Activated naive CD8-positive, alpha-beta T cell (primary cell): ENCODE measurements around the gene SAMD3.
A peak's percentile ranks its signal among the peaks of the same experiment; 100 is the strongest.
"Not testable (repeated sequence)": the region's sequence is repeated elsewhere in the genome, so short reads cannot be mapped to it uniquely, and the experiment has no call there.

Experiments used
- H3K27ac Mint-ChIP-seq: one replicate; pipeline ENCODE4 v1.8.0; 2021; ENCODE audit warnings: mixed read lengths
- H3K27me3 Mint-ChIP-seq: one replicate; pipeline ENCODE4 v1.8.0; 2021; ENCODE audit warnings: mixed read lengths
- H3K36me3 Mint-ChIP-seq: one replicate; pipeline ENCODE4 v1.8.0; 2021; ENCODE audit warnings: mixed read lengths
- H3K4me1 Mint-ChIP-seq: one replicate; pipeline ENCODE4 v1.8.0; 2021; ENCODE audit warnings: low read depth, mixed read lengths
- H3K4me3 Mint-ChIP-seq: one replicate; pipeline ENCODE4 v1.8.0; 2021; ENCODE audit warnings: mild to moderate bottlenecking, mixed read lengths
- H3K9me3 Mint-ChIP-seq: one replicate; pipeline ENCODE4 v1.8.0; 2021; ENCODE audit warnings: low read depth, mixed read lengths

SAMD3 gene

DNA sequence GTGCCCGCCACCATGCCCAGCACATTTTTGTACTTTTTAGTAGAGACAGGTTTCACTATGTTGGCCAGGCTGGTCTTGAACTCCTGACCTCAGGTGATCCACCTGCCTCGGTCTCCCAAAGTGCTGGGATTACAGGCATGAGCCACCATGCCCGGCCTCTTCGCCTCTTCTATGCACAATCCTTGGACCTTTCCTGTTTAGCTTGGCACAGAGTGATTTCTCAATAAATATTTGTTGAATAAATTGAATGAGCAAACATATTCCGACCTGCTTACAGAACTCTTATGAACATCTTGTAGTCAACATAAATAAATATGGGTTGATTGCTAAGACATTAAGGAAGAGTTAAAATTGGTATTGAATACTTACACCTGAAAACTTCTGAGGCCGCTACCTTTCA is 7.8 kb upstream of the SAMD3 start:
- H3K36me3 Mint-ChIP-seq, H3K9me3 Mint-ChIP-seq, H3K27ac Mint-ChIP-seq, H3K27me3 Mint-ChIP-seq, H3K4me3 Mint-ChIP-seq, H3K4me1 Mint-ChIP-seq: not testable (repeated sequence)

DNA sequence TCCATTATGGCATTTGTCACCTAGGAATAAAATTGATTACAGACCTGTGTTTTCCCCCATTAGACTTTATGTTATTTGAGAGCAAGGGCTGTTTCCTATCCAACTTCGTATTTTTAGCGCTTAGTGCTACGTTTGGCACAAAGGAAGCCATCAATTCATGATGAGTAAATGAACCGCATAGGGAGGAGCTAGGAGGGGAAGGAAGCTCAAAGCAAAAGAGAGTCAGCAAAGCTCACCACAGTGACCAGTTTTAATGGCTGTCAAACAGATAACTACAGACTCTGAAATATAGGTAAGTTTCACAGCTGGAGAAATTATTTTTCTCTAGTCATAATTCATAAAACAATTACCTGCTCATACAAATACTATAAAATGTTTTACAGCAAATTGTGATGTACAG is 6.9 kb upstream of the SAMD3 start:
- Mint-ChIP-seq H3K27me3 (no peaks in the 10 kb centered on the region), H3K9me3 (peaks cover 4% of the 10 kb centered on the region), H3K27ac (peak overlapping the region; percentile 35), H3K36me3 (peaks cover 4% of the 10 kb centered on the region), H3K4me3 (no peak overlapping the region), H3K4me1 (no peaks in the 10 kb centered on the region)

DNA sequence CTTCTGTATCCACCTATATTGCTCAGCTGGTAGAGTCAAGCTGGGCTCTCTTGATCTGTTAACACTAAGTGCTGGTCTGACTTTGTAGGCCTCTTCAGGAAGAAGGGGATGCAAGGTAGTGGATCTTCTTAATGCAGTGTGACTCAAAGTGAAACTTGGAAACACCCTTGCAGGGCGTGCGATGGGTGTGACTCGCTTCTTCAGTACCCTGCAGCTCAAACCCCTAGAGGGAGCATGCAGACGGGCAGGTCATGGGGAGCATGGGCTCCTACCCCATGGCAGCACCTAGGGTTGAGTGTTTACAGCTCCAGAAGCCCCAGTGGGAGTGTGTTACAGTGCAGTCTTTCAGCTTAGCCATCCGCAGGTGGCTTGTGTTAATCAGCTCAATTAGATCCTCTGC is 757 bp upstream of the SAMD3 start:
- peaks cover 4% of the 10 kb centered on the region for H3K9me3 Mint-ChIP-seq
- peaks cover 34% of the 10 kb centered on the region for H3K4me1 Mint-ChIP-seq
- peak overlapping the region; percentile 66 for H3K27ac Mint-ChIP-seq
- peak overlapping the region; percentile 9 for H3K4me3 Mint-ChIP-seq
- H3K27me3 Mint-ChIP-seq, result no peaks in the 10 kb centered on the region
- peaks cover 9% of the 10 kb centered on the region for H3K36me3 Mint-ChIP-seq

DNA sequence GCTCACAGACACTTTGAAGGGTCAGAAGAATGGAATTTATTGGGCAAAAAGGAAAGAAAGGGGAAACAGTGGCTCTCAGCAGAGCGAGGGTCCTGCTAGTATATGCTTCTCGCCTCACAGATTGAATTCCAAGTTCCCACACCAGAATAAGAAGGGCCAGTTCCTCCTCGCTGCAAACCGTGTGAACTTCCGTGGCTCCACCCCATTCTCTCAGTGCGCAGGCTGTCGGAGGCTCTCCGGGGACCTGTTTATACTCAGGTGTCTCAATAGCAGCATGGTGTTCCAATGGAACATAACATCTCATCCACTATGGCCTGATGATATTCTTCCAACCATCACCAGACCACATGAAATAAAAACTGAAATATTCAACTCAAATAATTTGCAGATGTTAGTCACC is 4.6 kb downstream of the SAMD3 start:
- peak overlapping the region; percentile 35 for H3K27ac Mint-ChIP-seq
- peaks cover 70% of the 10 kb centered on the region for H3K4me1 Mint-ChIP-seq
- no peaks in the 10 kb centered on the region for H3K27me3 Mint-ChIP-seq
- H3K9me3 Mint-ChIP-seq, result peaks cover 3% of the 10 kb centered on the region
- H3K36me3 Mint-ChIP-seq, result peaks cover 5% of the 10 kb centered on the region
- no peak overlapping the region for H3K4me3 Mint-ChIP-seq

DNA sequence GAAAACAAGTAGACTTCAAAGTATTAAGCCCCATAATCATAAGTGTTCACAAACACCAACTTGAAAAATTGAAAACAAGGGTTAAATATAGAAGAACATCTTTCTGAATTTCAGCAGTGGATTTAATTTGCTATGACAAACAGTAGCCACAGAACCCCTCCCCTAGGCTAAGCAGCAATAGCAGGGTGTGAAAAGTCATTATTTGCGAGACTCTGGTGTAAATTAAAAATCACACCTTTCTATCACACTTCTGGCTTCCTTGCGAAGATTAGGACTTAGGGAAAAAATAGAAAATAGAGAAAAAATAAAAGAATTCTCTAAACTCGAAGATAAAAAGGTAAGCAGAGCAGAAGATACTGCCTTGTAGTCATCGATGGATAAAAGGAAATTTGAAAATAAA is 6.1 kb downstream of the SAMD3 start:
- no peak overlapping the region for H3K27ac Mint-ChIP-seq

DNA sequence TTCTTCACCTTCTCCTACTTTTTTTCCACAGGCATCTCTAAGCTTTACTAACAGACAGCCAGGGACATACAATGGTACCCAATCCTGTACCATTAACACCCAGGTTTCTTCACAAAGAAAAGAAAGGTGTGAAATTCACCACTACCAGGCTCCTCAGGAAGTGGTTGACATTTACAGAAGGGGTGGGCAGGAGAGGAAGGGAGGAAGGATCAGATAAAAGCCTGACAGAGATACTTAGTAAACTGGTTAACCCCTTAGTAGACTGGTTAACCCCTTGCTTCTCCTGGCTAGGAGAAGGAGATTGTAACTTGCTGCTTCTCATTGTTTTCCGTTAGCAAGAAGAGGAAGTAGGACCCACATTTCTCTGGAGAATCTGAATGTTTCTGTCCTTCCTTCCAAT is 7.2 kb downstream of the SAMD3 start:
- Mint-ChIP-seq H3K9me3 (peaks cover 3% of the 10 kb centered on the region), H3K27me3 (no peaks in the 10 kb centered on the region), H3K4me3 (peak overlapping the region; percentile 83), H3K36me3 (peaks cover 7% of the 10 kb centered on the region), H3K27ac (peak overlapping the region; percentile 91), H3K4me1 (peaks cover 73% of the 10 kb centered on the region)

More for the DNA sequence above, 6.1 kb downstream of the SAMD3 start:
- Mint-ChIP-seq H3K36me3 (peaks cover 7% of the 10 kb centered on the region), H3K27me3 (no peaks in the 10 kb centered on the region), H3K9me3 (peaks cover 3% of the 10 kb centered on the region), H3K4me3 (peak overlapping the region; percentile 25), H3K4me1 (peaks cover 70% of the 10 kb centered on the region)

DNA sequence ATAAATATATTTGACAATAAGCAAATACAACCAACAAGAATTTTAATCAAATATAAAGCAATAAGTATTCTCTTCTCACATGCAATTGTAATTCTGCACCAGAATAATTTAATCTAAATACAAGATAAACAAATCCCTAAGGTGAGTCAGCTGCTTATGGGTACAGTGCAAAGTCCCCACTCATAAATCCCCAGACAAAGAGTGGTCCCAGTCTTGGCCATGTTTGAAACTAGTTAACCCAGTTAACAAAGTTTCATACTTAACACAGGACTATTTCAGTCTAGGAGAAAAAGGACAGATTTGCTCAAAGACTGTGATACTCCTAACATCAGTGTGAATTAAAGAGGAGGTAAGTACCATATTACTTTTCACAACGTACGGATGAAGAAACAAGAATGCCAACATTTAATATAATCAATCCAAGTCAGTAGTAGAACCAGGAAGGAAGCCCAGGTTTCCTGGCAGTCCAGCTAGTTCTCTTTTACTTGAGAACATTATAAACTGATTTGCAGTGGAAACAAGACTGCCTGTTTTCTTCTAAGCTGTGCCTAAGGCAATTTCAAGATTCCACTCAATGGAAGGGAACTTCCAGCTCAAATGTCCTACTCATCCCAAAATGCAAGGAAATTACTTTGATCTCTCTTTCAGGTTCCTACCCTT is 10.4 kb downstream of the SAMD3 start:
- Mint-ChIP-seq H3K9me3 (peaks cover 3% of the 10 kb centered on the region), H3K27ac (peak overlapping the region; percentile 80), H3K36me3 (peaks cover 20% of the 10 kb centered on the region), H3K27me3 (no peaks in the 10 kb centered on the region), H3K4me1 (peaks cover 74% of the 10 kb centered on the region), H3K4me3 (peak overlapping the region; percentile 81)

DNA sequence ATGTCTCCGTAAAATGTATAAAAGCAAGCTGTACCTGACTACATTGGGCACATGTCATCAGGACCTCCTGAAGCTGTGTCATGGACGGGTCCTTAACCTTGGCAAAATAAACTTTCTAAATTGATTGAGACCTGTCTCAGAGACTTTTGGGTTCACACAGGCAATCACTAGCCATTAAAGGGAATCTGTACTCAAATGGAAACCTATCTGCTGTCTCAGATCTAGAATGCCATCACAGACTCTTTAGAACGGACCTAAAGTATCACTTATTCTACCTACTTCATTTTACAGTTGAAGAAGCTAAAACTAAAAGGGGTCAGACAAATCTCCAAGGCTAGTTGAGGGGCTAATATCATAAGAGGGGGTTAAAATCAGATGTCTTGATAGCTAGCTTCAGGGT is 11.1 kb downstream of the SAMD3 start:
- Mint-ChIP-seq H3K36me3 (peaks cover 21% of the 10 kb centered on the region), H3K27me3 (no peaks in the 10 kb centered on the region), H3K27ac (peak overlapping the region; percentile 80), H3K4me3 (peak overlapping the region; percentile 81), H3K9me3 (peaks cover 3% of the 10 kb centered on the region), H3K4me1 (peaks cover 73% of the 10 kb centered on the region)

DNA sequence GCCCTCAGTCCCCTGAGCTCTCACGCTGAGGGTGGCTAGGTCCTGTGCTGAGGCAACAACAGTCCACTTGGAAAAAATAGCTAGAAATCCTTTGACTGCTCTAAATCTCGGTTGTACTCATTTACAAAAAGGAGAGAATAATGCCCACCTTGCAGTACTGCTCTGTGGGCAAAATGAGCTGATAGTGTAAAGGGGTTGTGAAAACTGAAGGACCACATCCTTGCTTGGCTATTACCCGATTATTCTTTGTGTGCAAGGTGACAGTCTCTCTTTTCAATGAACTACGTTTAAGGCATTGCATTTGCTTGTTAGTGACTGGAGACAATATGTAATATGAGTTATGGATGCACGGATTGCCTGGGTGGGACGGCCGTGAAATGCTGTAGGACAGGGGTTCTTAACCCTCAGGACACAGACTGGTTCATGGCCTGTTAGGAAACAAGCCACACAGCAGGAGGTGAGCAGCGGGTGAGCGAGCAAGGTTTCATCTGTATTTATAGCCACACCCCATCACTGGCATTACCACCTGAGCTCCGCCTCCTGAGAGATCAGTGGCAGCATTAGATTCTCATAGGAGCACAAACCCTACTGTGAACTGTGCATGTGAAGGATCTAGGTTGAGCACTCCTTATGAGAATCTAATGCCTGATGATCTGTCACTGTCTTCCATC is 14.6 kb downstream of the SAMD3 start:
- H3K4me3 Mint-ChIP-seq, result no peak overlapping the region
- peaks cover 28% of the 10 kb centered on the region for H3K36me3 Mint-ChIP-seq
- H3K9me3 Mint-ChIP-seq, result no peaks in the 10 kb centered on the region
- peaks cover 70% of the 10 kb centered on the region for H3K4me1 Mint-ChIP-seq
- no peaks in the 10 kb centered on the region for H3K27me3 Mint-ChIP-seq
- no peak overlapping the region for H3K27ac Mint-ChIP-seq

DNA sequence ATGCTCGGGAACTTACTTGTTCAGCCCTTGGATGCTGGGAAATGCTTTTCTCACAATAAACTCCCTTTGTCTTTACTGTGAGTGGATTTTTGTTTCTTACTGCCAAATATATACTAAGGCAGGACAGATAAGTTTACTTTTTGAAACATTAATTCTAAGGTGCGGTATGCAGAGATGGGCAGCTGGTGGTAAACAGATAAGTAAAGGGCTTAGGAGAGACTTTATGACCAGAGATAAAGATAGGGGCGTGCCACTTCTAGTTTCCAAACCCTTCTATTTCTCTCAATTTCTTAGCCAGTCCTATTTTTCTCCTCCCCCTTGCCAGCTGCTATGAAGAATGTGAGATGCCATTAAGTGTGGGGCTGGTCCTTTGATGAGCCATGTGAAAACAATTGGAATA is 16.3 kb downstream of the SAMD3 start:
- peaks cover 69% of the 10 kb centered on the region for H3K4me1 Mint-ChIP-seq
- no peaks in the 10 kb centered on the region for H3K27me3 Mint-ChIP-seq
- H3K36me3 Mint-ChIP-seq, result peaks cover 31% of the 10 kb centered on the region
- no peaks in the 10 kb centered on the region for H3K9me3 Mint-ChIP-seq
- H3K4me3 Mint-ChIP-seq, result no peak overlapping the region
- no peak overlapping the region for H3K27ac Mint-ChIP-seq

DNA sequence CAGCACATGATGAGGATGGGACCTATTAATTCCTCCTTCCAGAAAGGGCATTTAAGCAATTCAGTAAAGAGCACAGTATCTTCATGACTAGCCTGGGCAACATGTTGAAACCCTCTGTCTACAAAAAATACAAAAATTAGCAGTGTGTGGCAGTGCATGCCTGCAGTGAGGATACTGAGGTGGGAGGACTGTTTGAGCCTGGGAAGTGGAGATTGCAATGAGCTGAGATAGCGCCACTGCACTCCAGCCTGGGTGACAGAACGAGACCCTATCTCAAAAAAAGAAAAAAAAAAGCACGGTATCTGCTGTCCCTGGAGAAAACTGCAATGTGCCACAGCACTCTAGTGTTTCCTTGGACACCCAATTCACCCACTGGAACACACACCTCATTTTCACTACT is 18.4 kb downstream of the SAMD3 start:
- H3K36me3 Mint-ChIP-seq, result peaks cover 35% of the 10 kb centered on the region
- peaks cover 6% of the 10 kb centered on the region for H3K9me3 Mint-ChIP-seq
- peaks cover 68% of the 10 kb centered on the region for H3K4me1 Mint-ChIP-seq
- no peak overlapping the region for H3K4me3 Mint-ChIP-seq
- H3K27ac Mint-ChIP-seq, result no peak overlapping the region
- no peaks in the 10 kb centered on the region for H3K27me3 Mint-ChIP-seq

DNA sequence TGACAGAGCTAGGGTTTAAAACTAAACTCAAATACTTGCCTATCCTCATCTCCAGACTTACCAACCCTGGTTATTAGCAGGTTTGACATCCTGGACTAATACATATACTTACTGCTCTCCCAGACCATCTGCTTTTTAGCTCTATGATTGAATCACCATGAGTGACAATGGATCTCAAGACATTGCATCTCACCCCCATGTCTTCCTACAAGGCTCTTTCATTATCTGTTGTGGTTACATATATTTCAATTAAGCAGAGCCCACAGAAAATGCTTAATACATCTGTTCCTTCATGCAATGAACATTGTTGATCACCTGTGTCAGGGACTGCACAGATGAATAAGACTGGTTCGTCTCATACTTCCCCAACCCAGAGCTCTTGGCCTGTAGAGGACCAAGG is 19.4 kb downstream of the SAMD3 start:
- Mint-ChIP-seq H3K9me3 (peaks cover 6% of the 10 kb centered on the region), H3K36me3 (peaks cover 31% of the 10 kb centered on the region), H3K4me3 (peak overlapping the region; percentile 77), H3K27ac (peak overlapping the region; percentile 74), H3K27me3 (no peaks in the 10 kb centered on the region), H3K4me1 (peaks cover 74% of the 10 kb centered on the region)

DNA sequence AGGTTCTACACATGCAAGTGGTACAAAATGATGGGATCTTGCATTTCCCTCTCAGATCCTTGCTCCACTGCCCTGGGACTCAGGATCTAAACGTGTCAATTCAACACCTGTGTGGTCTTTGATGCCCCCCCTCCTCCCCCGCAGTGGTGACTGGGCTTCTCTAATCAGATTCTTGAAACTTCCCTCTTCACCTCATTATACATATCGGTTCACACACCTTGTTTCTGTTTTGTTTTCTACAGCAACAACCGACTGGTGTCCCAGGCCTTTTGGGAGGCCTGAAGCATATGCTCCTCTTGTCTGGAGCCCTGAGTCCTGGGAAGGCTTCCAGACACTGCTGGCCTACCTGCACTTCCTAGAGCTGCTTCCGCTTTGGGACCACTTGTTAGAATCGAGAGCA is 20.0 kb downstream of the SAMD3 start:
- Mint-ChIP-seq H3K9me3 (peaks cover 6% of the 10 kb centered on the region), H3K36me3 (peaks cover 28% of the 10 kb centered on the region), H3K4me1 (peaks cover 74% of the 10 kb centered on the region), H3K27me3 (no peaks in the 10 kb centered on the region), H3K4me3 (peak overlapping the region; percentile 77), H3K27ac (peak overlapping the region; percentile 90)

DNA sequence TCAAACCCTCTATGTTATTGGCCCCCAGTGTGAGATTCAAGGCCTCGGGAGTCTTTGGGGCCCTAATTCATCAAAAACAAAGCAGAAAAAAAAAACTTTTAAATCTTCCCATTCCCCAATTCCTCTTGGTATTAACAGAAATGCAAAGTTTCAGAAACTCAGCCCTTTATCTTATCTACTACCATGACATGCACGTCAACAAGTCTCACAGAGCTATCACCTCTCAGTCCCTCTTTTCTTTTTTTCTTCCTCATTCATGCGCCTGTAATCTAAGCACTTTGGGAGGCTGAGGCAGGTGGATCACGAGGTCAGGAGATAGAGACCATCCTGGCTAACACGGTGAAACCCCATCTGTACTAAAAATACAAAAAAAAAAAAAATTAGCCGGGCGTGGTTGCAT is 22.7 kb downstream of the SAMD3 start:
- H3K4me3 Mint-ChIP-seq, result no peak overlapping the region
- peaks cover 75% of the 10 kb centered on the region for H3K4me1 Mint-ChIP-seq
- peaks cover 16% of the 10 kb centered on the region for H3K36me3 Mint-ChIP-seq
- no peak overlapping the region for H3K27ac Mint-ChIP-seq
- no peaks in the 10 kb centered on the region for H3K27me3 Mint-ChIP-seq
- H3K9me3 Mint-ChIP-seq, result peaks cover 6% of the 10 kb centered on the region

DNA sequence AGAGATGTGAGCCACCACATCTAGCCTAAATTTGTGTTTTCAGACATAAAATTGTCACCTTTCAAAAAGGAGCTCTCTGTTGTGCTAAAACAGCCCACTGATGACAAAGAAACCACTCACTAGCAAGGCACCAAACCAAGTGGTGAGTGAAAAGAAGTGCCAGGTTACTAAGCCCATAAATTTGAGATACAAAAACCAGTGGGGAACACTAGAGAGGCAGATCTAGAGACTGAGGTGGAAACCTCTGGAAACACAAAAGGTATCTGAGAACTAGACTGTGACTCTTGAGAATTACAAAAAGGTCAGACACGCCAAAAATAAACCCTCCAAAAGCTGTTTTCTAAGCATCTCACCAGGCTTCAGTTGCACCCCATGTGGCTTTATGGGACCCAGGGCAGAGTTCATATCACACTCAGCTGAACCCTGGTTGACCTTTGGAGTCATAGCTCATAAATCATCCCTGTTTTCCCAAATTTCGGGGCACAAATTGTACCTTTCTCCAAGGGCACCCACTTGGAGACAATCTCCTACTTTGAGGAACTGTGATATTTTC is 24.2 kb downstream of the SAMD3 start:
- H3K4me3 Mint-ChIP-seq, result no peak overlapping the region
- peaks cover 71% of the 10 kb centered on the region for H3K4me1 Mint-ChIP-seq
- H3K36me3 Mint-ChIP-seq, result peaks cover 16% of the 10 kb centered on the region
- no peaks in the 10 kb centered on the region for H3K27me3 Mint-ChIP-seq
- H3K27ac Mint-ChIP-seq, result peak overlapping the region; percentile 42
- peaks cover 6% of the 10 kb centered on the region for H3K9me3 Mint-ChIP-seq
